GM19023 (cell line): ENCODE measurements around the gene FREM2.

Experiments
- ATAC-seq: cut with Tn5 transposase; IDR thresholded peaks from one replicate; pipeline ENCODE4 v1.9.1; 2021; ENCODE audit warnings: mild to moderate bottlenecking, moderate library complexity; ENCODE audit not compliant: unreplicated experiment

FREM2 gene, protein sequence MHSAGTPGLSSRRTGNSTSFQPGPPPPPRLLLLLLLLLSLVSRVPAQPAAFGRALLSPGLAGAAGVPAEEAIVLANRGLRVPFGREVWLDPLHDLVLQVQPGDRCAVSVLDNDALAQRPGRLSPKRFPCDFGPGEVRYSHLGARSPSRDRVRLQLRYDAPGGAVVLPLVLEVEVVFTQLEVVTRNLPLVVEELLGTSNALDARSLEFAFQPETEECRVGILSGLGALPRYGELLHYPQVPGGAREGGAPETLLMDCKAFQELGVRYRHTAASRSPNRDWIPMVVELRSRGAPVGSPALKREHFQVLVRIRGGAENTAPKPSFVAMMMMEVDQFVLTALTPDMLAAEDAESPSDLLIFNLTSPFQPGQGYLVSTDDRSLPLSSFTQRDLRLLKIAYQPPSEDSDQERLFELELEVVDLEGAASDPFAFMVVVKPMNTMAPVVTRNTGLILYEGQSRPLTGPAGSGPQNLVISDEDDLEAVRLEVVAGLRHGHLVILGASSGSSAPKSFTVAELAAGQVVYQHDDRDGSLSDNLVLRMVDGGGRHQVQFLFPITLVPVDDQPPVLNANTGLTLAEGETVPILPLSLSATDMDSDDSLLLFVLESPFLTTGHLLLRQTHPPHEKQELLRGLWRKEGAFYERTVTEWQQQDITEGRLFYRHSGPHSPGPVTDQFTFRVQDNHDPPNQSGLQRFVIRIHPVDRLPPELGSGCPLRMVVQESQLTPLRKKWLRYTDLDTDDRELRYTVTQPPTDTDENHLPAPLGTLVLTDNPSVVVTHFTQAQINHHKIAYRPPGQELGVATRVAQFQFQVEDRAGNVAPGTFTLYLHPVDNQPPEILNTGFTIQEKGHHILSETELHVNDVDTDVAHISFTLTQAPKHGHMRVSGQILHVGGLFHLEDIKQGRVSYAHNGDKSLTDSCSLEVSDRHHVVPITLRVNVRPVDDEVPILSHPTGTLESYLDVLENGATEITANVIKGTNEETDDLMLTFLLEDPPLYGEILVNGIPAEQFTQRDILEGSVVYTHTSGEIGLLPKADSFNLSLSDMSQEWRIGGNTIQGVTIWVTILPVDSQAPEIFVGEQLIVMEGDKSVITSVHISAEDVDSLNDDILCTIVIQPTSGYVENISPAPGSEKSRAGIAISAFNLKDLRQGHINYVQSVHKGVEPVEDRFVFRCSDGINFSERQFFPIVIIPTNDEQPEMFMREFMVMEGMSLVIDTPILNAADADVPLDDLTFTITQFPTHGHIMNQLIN (N-terminal part only)

DNA sequence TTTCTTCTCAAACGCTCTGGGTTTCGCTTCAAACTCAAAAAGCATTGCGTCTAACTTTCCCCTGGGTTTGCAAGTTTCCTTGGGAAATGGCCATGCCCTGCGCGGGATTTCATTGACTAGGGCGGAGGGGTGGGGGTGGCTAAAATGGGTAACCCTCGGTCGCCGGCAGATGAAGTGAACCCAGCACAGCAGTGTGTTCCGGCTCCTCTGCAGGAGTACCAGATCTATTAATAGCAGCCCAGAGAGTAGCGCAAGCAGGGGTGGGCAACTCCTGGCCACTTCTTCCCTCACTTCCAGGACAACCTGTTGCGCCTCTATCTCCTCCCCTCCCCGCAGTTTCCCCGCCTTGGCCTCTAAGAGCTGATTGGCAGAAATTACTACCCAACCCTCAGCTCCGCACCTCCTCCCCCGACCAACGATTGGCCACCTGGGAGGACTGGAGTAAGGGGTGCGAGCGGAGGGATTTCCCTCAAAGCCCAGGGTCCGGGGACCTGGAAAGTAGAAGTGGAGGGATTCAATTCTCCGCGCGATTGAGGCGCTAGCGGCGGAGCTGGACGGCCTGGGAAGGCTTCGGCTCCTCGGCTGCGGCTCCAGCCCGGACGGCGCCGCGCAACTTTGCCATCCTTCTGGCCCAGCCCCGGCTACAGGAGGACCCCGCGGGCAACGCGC, at the start of gene FREM2:
Gene FREM2, plus strand, starts transcription at position 501 of the 669 bp plus-strand sequence. CDS start 268 bp downstream, outside the sequence.
- ATAC-seq, result no peak

DNA sequence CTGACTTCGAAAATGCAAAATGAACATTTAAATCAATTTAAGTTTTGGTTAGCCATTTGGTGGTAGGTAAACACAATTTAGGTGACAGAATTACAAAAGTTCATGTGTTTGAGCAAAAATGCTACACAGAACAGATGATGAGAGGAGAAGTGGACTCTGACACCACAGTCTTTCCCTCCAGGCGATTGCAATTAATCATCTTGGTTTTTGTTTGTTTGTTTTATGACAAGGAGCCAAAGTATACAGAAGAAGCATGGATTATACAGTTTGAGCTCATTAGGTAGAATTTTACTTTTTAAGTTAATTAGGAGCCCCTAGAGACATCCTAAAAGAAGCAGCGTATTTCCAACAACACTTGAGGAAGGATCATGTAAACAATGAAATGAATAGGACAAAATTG, 49.3 kb upstream of the FREM2 start:
- no peak for ATAC-seq

DNA sequence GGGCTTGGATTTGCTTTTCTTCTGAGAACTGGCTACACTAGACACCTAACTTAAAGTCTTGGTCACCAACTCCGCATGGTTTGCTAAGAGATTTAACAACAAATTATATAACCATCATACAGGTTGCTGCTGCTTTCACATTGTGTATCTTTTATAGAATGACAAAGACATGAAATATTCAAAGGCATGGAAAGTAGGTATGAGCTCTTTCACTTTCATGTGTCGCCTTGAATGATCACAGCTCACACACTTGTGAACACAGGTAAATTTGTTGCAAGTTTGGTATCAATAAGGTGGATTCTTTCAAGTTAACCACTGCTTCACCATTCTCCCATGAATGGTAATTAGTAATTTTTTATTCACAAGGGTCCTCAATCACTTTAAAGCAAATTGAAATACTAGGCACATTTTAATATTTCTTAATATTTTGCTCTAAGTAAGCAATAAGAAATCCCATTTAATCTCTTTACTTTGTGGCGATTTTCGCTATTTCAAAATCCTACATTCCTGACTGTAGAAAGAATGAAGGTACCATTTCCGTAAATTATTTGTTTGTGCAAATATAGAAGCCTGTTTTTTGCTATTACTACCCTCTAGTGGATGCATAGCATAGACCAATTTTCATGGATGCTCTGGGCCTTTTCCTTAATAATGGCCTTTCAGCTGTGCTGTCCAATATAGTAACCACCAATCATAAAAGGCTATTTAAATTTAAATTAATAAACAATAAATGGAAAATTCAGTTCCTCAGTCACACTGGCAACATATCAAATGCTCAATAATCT, 45.5 kb upstream of the FREM2 start:
- no peak for ATAC-seq

DNA sequence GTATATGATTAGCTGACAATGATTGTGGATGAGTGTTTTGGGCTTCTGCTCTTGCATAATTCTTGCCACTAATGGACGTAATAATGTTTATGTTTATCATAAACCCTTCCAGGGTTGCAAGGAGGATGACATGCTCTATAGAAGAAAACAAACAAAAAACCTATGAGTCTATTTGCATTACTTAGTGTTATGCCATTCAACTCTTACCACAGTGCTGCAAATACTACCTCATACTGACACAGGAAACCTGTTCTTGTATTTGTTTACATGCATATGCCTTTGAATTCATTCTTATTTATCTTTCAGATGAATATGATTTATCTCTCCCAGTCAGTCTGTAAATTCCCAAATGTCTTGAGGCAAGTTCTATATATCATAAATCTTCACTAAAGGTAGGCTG, 39.6 kb upstream of the FREM2 start:
- no peak for ATAC-seq

DNA sequence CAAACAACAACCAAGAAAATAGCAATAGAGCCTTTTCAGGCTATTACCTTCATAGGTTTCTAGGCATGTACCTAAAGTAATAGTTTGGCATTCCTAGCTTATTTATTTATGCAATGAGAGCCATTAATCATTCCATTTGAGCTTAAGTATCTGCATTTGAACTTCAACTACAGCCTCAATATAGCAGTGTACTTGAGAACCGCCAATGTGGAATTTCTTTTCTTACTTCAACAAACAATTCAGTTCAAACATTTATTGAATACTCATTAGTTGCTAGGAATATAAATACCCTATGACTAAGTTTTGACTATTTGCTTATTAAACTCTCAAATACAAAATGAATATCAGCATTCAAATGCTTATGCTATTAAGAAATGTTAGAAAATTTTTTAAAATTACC, 38.0 kb upstream of the FREM2 start:
- no peak for ATAC-seq

DNA sequence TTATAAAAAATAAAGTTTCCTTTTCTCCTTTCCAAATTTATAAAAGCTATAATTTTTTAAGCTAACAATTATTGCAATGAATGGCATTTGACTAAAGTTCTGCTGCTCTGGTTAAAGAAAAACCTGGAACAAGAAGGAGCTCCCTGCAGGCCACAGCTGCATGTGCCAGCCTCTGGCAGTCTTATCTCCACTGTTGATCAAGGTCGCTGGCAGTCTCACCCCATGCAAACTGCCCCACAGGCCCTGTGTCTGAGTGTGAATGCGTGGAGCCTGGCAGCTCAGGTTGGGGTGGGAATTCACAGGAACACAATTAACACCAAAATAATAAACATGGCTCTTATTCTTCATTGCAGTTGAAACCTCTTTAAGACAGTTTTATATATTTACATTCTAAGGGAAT, 30.2 kb upstream of the FREM2 start:
- ATAC-seq, result no peak

DNA sequence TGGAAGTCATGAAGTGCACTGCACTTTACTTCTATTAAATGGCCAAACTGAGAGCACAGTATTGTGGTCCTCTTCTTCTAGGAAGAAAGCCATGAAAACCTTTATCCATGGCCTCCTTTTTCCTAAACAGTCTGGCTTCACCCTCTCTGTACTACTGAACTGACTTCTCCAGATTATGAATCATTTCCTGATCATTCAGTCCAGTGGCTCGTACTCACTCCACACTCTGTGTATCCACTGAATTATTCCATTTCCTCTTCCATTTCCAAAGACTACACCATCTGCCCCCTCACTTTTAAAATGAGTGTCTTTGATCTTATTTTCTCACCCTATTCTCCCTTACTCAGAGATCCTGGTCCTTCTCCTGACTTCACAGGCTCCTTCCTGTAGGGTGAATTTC, 29.7 kb upstream of the FREM2 start:
- no peak for ATAC-seq

DNA sequence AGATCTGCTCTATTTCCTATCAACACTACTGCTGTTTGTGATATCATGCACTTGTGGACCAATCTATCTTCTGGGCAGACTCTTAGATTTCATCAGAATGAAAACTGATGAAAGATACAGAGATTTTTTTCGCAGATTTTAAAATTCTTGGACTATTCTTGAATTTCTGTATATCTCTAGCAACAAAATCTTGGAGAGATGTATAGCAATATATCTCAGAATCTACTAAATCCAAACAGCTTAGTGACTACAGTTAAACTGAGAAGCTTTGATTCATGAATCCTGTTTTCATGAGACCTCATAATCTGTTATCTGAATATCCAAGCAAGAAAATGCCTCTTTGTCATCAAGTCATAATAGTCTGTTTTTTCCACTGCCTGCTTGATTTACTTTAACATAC, 28.0 kb upstream of the FREM2 start:
- no peak for ATAC-seq

DNA sequence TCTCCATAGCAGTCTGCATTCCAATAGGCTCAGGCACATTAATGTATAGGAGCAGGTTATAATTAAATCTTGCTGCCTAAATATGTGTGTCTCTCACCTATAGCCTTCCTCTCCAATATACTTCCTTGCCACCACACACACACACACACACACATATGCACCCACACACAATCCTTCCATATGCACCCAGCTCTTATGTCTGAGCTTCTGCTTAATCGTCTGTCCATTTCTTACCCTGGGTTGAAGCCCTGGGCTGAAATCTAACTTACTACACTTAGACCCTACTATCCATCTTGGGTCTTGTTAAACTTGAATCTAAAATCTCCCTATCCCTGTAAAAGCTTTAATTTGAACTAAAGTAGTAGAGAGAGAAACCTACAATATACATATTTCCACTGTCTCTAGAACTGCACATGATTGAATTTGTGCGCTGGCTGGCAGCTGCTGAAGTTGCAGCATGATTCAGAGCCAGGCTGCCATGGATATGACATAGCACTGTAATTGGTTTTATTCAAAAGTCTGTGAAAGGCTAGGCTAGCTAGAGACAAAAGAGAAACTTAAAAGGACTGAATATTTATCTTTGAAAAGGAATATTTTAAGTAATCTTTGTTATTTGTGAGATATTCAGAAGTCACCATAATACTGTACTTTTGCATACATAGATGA, 25.7 kb upstream of the FREM2 start:
- no peak for ATAC-seq

DNA sequence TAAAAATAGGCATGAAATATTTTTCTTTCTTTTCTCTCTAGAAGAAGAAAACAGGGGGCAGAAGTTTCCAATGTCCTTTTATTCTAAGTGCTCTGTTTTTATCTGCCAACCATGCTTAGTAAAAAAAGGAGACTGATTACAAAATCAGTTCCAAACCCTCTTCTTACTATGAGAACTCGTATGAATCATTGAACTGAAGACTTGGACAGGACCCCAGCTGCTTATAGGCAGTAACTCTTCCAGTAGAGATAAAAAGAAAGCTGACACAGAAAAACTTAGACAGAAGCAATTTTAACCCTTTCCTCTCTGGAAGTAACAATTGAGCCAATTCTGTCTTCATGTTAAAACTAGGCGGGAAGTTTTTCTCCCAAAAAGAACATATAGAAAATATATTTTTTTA, 24.5 kb upstream of the FREM2 start:
- no peak for ATAC-seq

DNA sequence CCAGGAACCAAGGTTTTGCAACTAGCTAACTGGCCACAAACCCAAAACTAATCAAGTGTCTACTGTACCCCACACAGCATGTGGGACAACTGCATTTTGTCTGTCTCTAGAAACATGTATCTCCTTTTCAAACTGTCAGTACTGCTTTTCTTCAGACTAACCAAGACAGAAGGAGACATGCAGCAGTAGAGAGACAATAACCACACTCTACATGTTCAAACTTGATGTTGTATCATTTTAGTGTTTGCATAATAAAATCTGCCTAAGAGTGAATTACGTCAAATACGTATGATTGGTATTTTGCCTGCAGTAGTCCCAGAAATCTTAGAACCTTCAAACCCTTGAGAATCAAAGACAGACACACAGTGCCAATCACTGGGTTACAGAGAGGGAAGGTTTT, 22.0 kb upstream of the FREM2 start:
- no peak for ATAC-seq

DNA sequence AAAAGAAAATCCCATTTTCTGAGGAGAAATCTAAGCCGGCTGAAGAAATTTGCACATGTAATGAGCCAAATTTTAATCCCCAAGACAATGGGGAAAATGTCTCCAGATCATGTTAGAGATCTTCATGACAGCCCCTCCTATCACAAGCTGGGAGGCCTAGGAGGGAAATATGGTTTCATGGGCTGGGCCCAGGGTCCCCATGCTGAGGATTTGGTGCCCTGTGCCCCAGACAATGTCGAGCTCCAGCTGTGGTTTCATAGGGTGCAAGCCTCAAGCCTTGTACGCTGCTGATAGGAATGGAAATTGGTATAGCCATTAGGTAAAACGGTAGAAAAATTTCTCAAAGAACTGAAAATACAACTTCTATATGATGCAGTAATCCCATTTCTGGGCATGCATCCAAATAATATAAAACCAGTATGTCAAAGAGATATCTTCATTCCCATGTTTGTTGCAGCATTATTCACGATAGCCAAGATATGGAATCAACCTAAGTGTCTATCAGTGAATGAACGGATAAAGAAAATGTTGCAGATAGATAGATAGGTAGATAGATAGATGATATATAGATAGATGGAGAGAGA, 19.3 kb upstream of the FREM2 start:
- ATAC-seq, result no peak

DNA sequence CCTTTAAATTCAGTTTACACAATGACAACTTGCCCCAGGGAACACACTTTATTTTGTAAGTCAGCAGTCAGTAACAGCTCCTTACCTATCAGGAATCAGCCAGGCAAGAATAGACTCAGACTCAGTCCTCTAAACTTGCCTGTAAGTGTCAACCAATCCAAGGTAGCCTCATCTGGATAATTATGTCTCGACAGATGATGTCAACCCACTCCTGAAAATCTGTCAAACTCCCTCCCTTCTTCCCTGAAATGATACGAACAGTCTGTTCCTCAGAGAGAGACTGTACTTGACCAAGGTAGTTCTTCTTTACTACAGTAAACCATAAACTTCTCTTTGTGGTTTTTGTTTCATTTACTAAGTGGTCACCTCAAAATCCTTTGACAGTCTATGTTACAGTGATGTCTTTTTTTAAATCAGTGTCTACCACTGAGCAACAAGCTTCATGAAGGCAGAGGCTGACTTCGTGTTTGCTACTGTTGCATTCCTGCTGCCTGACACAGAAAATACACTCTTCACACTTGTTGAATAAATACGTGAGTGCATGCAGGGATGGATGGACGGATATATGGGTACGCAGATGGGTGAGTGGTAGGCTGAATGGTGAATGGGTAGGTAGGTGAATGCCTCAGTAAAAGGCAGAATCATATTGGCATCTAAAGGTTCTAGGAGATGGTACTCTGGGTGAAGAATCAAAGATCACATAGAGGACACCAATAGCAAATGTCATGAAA, 17.5 kb upstream of the FREM2 start:
- no peak for ATAC-seq

DNA sequence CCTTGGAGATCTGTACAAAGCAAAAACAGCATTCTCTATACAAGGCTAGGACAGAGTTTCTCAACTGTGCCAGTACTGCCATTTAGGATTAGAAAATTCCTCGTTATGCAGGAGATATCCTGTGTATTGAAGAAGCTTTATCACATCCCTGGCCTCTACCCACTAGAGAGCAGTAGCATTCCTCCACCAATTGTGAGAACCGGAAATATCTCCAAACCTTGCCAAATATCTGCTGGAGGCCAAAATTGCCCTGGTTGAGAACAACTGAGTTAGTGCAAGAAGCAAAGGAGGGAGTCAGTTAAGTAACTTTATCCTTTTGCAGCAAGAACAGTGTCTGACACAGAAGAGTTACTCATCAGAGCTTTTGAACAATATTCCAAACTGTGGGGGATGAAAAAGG, 16.2 kb upstream of the FREM2 start:
- no peak for ATAC-seq

DNA sequence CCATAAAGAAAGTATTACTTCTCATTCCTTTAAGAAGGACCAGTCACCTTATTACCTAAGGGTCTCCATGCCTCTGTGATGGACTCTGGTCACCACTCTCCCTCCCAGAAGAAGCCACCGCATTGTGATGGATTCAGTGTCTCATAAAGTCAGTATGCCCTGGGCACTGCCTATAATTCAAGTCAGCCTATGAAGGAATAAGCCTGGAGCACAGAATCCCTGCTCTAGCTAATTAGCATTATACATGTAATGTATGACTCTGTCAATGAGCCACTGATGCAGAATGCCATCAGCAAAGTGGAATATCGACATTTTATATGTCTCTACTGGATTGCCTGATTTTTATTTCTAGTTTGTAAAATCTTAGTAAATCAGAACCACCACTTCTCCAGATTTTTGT, 14.9 kb upstream of the FREM2 start:
- no peak for ATAC-seq

DNA sequence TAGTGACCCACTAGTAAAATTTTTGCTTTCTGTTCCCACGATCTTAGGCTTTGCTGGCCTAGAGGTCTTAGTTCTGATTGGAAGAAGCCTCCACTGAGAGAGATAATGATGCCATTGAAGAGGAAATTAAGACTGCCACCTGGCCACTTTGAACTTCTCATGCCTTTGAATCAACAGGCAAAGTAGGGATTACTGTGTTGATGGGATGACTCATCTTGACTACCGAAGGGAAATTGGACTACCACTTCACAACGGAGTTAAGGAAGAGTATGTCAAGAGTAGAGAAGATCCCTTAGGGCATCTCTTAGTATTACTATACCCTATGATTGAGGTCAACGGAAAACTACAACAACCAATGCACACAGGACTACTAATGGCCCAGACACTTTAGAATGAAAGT, 12.7 kb upstream of the FREM2 start:
- no peak for ATAC-seq

DNA sequence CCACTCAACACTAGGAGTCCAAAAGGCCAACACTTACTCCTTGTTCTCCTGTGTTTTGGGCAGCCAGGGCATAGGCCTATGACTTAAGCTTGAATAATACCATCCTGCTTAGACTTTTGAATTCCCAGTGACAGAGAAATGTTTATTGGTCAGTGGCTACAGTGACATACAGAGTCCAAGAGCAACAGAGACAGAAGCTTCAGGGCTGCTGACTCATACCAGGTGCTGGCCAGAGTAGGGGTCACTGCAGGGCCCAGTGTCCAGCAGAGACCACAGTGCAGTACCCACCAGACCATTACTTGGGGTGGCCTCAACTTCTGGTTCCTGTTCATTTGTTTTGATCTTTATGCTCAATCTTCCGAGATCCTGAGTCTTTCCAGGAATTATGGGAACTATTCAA, 6.0 kb upstream of the FREM2 start:
- ATAC-seq, result no peak

DNA sequence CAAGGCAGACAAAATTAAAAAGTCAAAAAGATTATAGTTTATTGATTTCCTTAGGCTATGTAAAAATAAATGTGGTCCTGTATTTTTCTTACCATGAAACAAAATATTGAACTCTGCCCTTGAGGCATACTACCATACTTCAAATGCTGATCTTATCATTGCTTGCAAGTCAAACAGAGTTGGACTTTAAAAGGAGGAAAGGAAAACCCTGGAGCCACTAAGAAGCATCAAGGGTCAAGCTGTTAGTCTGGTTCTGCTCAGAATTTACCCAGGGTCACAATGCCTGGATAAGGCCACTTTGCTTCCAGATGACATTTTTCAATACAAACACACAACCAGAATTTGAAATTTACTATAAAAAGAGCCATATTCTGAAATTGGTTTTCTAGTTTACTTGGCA, 2.2 kb upstream of the FREM2 start:
- ATAC-seq, result no peak

DNA sequence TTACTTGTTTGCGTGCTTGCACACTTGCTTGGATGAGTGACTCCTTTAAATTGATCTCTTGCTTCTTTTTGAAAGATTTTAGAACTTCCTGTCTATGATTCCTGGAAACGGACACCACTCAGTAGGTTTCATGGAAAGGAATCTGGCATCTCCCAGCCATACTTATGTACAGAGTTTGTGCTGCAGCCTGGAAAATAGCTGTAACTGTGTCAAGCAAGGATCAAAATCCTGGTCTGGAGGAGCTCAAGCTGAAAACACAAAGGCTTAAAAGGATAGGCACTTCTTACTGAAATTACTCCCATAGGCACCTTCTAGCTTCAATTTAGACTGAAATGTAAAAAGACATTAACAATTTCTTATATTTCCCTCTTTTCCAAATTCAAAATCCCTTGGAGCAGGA, 1.4 kb upstream of the FREM2 start:
- ATAC-seq, result no peak
